ENCODE results near the gene PDE6C.
A peak's percentile ranks its signal among the peaks of the same experiment; 100 is the strongest.
"Not testable (repeated sequence)": the region's sequence is repeated elsewhere in the genome, so short reads cannot be mapped to it uniquely, and the experiment has no call there.

PDE6C gene

GRCh38 chr10:93680412-93681047, 68.2 kb downstream of the PDE6C start:
- TF ChIP-seq CTCF (conservative IDR thresholded peaks at IDR 0.05) = peak; percentile 51
- no peak for TF ChIP-seq ZFX (IDR thresholded peaks at IDR 0.05)
- H3K27ac ChIP-seq = no peak overlapping the region

GRCh38 chr10:93687737-93688136, 75.4 kb downstream of the PDE6C start:
- H3K27ac ChIP-seq = no peak overlapping the region
- TF ChIP-seq ZFX (IDR thresholded peaks at IDR 0.05) (no peak), CTCF (conservative IDR thresholded peaks at IDR 0.05) (no peak)

GRCh38 chr10:93695740-93696139, 83.4 kb downstream of the PDE6C start:
- no peak for TF ChIP-seq ZFX (IDR thresholded peaks at IDR 0.05)
- TF ChIP-seq CTCF (conservative IDR thresholded peaks at IDR 0.05) = no peak
- no peak overlapping the region for H3K27ac ChIP-seq

GRCh38 chr10:93696582-93696981, 84.2 kb downstream of the PDE6C start:
- H3K27ac ChIP-seq = not testable (repeated sequence)

GRCh38 chr10:93697207-93697606, 84.9 kb downstream of the PDE6C start:
- H3K27ac ChIP-seq = no peak overlapping the region
- peak; percentile 20 for TF ChIP-seq CTCF (conservative IDR thresholded peaks at IDR 0.05)
- TF ChIP-seq ZFX (IDR thresholded peaks at IDR 0.05) = no peak

GRCh38 chr10:93701866-93702209, 89.5 kb downstream of the PDE6C start:
- H3K27ac ChIP-seq = peak overlapping the region; percentile 72
- TF ChIP-seq CTCF (conservative IDR thresholded peaks at IDR 0.05) (no peak), ZFX (IDR thresholded peaks at IDR 0.05) (no peak)

GRCh38 chr10:93702210-93703001, 90.1 kb downstream of the PDE6C start, which contains the start of gene FRA10AC1:
FRA10AC1 (minus strand) TSS chr10:93702592; CDS start chr10:93700106, 2,486 bp downstream.
- peak; percentile 48 for TF ChIP-seq CTCF (conservative IDR thresholded peaks at IDR 0.05)
- no peak for TF ChIP-seq ZFX (IDR thresholded peaks at IDR 0.05)
- H3K27ac ChIP-seq = peak within 1 kb of the TSS; percentile 72

Measured in C4-2B (cell line).